NB4 (cell line): ENCODE measurements around the gene CCDC102B.

Source experiments
- POLR2A ChIP-seq: IDR thresholded peaks from 2 replicates; pipeline ENCODE4 v1.6.1; 2011; ENCODE audit warnings: mild to moderate bottlenecking; ENCODE audit not compliant: insufficient read length; ENCODE audit errors: extremely low read depth
- TF ChIP-seq, protein P1 (sequence below): IDR thresholded peaks from one replicate; pipeline ENCODE4 v1.5.1; 2012; ENCODE audit warnings: low read depth, low read length

DNA sequence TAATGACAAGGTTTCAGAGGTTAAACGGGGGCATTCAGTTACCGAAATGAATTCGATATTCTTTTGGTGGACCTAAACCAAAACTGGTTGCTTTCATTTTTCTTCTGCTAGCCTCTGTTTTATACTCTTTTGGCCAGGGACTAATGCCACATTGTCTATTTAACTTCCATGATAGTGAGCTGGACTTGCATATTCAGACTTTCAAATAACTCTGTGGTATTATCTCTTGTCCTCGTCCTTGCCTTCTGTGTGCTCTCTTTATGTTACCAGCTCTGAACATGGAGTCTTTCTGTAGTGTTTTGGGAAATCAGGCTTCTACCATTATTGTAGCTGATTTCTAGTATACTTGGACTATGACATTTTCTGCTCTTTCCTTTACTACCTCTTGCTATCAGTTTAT is 75.1 kb downstream of the CCDC102B start:
- TF ChIP-seq, protein P1, sequence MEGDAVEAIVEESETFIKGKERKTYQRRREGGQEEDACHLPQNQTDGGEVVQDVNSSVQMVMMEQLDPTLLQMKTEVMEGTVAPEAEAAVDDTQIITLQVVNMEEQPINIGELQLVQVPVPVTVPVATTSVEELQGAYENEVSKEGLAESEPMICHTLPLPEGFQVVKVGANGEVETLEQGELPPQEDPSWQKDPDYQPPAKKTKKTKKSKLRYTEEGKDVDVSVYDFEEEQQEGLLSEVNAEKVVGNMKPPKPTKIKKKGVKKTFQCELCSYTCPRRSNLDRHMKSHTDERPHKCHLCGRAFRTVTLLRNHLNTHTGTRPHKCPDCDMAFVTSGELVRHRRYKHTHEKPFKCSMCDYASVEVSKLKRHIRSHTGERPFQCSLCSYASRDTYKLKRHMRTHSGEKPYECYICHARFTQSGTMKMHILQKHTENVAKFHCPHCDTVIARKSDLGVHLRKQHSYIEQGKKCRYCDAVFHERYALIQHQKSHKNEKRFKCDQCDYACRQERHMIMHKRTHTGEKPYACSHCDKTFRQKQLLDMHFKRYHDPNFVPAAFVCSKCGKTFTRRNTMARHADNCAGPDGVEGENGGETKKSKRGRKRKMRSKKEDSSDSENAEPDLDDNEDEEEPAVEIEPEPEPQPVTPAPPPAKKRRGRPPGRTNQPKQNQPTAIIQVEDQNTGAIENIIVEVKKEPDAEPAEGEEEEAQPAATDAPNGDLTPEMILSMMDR: no peak
- TF ChIP-seq POLR2A: no peak
